ENCODE results near the gene FN1.

GRCh38 chr2:215320679-215321078 lies 115.2 kb downstream of the FN1 start:
- TF ChIP-seq CTCF (conservative IDR thresholded peaks at IDR 0.05; ENCODE audit: low read length) (no peak), EZH2phosphoT487 (IDR thresholded peaks at IDR 0.05; ENCODE audit: borderline replicate concordance) (no peak)
